Natural killer cell (primary cell): Measurements from ENCODE around the gene SPCS3. TPM values are rescaled to one million over a fixed set of nuclear protein-coding genes. Genes with fewer than 3 reads are reported as not detected.
"Not testable (repeated sequence)": the region's sequence is repeated elsewhere in the genome, so short reads cannot be mapped to it uniquely, and the experiment has no call there.

Source experiments
- ATAC-seq, 3 donors: fragments of 150-1000 bp in 2 of 3; fragments of 200-7000 bp in 1 of 3; cut with Tn5 transposase; 1 replicate in 1 of 3; 2 replicates in 2 of 3; pipeline ENCODE4 v1.10.0; 2021; ENCODE audit warnings: mild to moderate bottlenecking in 2 of 3, moderate library complexity in 2 of 3
- DNase-seq, 2 donors: peaks; one replicate each; pipeline versions ENCODE4 v3.0.0 to v3.0.0-alpha.2; 2013 to 2021; ENCODE audit warnings: mixed read lengths in 1 of 2
- H3K27ac ChIP-seq: one replicate; pipeline ENCODE4 v1.5.1; 2013; ENCODE audit warnings: mild to moderate bottlenecking, low read length
- H3K27me3 ChIP-seq: one replicate; pipeline ENCODE4 v1.6.1; 2013; ENCODE audit warnings: low read length; ENCODE audit not compliant: control insufficient read depth, insufficient read depth
- H3K36me3 ChIP-seq: one replicate; pipeline ENCODE4 v1.6.1; 2013; ENCODE audit warnings: low read length; ENCODE audit not compliant: control insufficient read depth, insufficient read depth
- H3K4me1 ChIP-seq: one replicate; pipeline ENCODE4 v1.6.1; 2013; ENCODE audit warnings: low read length; ENCODE audit not compliant: control insufficient read depth, insufficient read depth
- H3K4me3 ChIP-seq: one replicate; pipeline ENCODE4 v1.5.1; 2013; ENCODE audit warnings: low read length
- H3K9me3 ChIP-seq: one replicate; pipeline ENCODE4 v1.6.1; 2013; ENCODE audit warnings: low read length; ENCODE audit not compliant: control insufficient read depth, insufficient read depth
- H3K27ac Mint-ChIP-seq, 2 donors: one replicate each; pipeline ENCODE4 v1.8.0; 2022; ENCODE audit warnings: mild to moderate bottlenecking in 2 of 2, mixed read lengths in 2 of 2, moderate library complexity in 1 of 2
- H3K27me3 Mint-ChIP-seq, 2 donors: one replicate each; pipeline ENCODE4 v1.8.0; 2022; ENCODE audit warnings: low read depth in 2 of 2, mixed read lengths in 2 of 2
- H3K36me3 Mint-ChIP-seq: one replicate; pipeline ENCODE4 v1.8.0; 2022; ENCODE audit warnings: mixed read lengths
- H3K4me1 Mint-ChIP-seq, 2 donors: one replicate each; pipeline ENCODE4 v1.8.0; 2022; ENCODE audit warnings: mixed read lengths in 2 of 2
- H3K4me3 Mint-ChIP-seq: one replicate; pipeline ENCODE4 v1.8.0; 2022; ENCODE audit warnings: mild to moderate bottlenecking, moderate library complexity, mixed read lengths
- H3K9me3 Mint-ChIP-seq, 2 donors: one replicate each; pipeline ENCODE4 v1.8.0; 2022; ENCODE audit warnings: mixed read lengths in 2 of 2
- CTCF ChIP-seq: fragments of 200-600 bp; IDR thresholded peaks from one replicate; pipeline ENCODE4 v1.8.0; 2022; ENCODE audit warnings: antibody characterized with exemption
- WGBS: methylation state at CpG from one replicate; pipeline ENCODE4 v1.1.7; 2013; ENCODE audit warnings: missing lambda C conversion rate; ENCODE audit not compliant: insufficient coverage; 5-methylcytosine and 5-hydroxymethylcytosine counted together
- intact Hi-C: fragments of 100-400 bp; cut with micrococcal nuclease; formaldehyde crosslinking; loops from one replicate; pipeline ENCODE4 v1.14.2; 2022
- total RNA-seq, 4 donors: library from RNA; stranded (reverse); fragments of 120-200 nt in 1 of 4; gene quantifications; one replicate each; pipeline versions ENCODE4 v1.2.3 to v1.2.4, GENCODE V29; 2013 to 2022

Gene SPCS3
- total RNA-seq, 3 donors from 2014 or later (not counting 1 experiment from before 2014, with no cell fraction given): 157 to 204 (median 171) TPM

GRCh38 chr4:176290520-176290919, 29.2 kb upstream of the SPCS3 start:
- ATAC-seq (no peak), DNase-seq (no peak)
- H3K9me3 ChIP-seq: no peaks in the 10 kb centered on the region
- intact Hi-C loops: no loop called here
- H3K36me3 ChIP-seq: no peaks in the 10 kb centered on the region
- no peaks in the 10 kb centered on the region for H3K27me3 ChIP-seq
- Mint-ChIP-seq H3K9me3 (no peaks in the 10 kb centered on the region), H3K36me3 (no peaks in the 10 kb centered on the region), H3K4me3 (no peak overlapping the region), H3K27ac (no peak overlapping the region), H3K4me1 (no peaks in the 10 kb centered on the region), H3K27me3 (peaks cover 2 to 24% of the 10 kb centered on the region in 2 donors)
- WGBS: 85% methylated on average over 3 of the region's 3 CpGs
- no peaks in the 10 kb centered on the region for H3K4me1 ChIP-seq
- H3K27ac ChIP-seq: no peak overlapping the region
- H3K4me3 ChIP-seq: no peak overlapping the region
- no peak for TF ChIP-seq CTCF

- WGBS: no CpG with 5 or more reads among the region's 3 CpGs
- no peak overlapping the region for H3K27ac ChIP-seq
Measured at GRCh38 chr4:176291748-176292147, 28.0 kb upstream of the SPCS3 start.

GRCh38 chr4:176292920-176293319, 26.8 kb upstream of the SPCS3 start:
- no peak for TF ChIP-seq CTCF
- no peaks in the 10 kb centered on the region for H3K4me1 Mint-ChIP-seq
- WGBS: 92% methylated on average over 1 of the region's 1 CpG
- no peak overlapping the region for H3K27ac Mint-ChIP-seq
- no peaks in the 10 kb centered on the region for H3K9me3 ChIP-seq
- ATAC-seq (no peak), DNase-seq (no peak)
- H3K4me3 ChIP-seq: no peak overlapping the region
- intact Hi-C loops: no loop called here
- H3K4me3 Mint-ChIP-seq: no peak overlapping the region
- no peaks in the 10 kb centered on the region for H3K9me3 Mint-ChIP-seq
- H3K36me3 ChIP-seq: no peaks in the 10 kb centered on the region
- H3K27ac ChIP-seq: no peak overlapping the region
- H3K4me1 ChIP-seq: no peaks in the 10 kb centered on the region
- no peaks in the 10 kb centered on the region for H3K36me3 Mint-ChIP-seq
- peaks cover 2 to 24% of the 10 kb centered on the region in 2 donors for H3K27me3 Mint-ChIP-seq
- H3K27me3 ChIP-seq: no peaks in the 10 kb centered on the region

More at GRCh38 chr4:176291748-176292147, 28.0 kb upstream of the SPCS3 start:
- no peak for TF ChIP-seq CTCF
- Histone ChIP-seq H3K36me3 (no peaks in the 10 kb centered on the region), H3K4me1 (no peaks in the 10 kb centered on the region), H3K4me3 (no peak overlapping the region), H3K9me3 (no peaks in the 10 kb centered on the region), H3K27me3 (no peaks in the 10 kb centered on the region)
- no peaks in the 10 kb centered on the region for H3K4me1 Mint-ChIP-seq
- no peak for ATAC-seq
- no peak overlapping the region for H3K4me3 Mint-ChIP-seq
- intact Hi-C loops: no loop called here
- H3K27me3 Mint-ChIP-seq: peaks cover 2 to 24% of the 10 kb centered on the region in 2 donors
- H3K9me3 Mint-ChIP-seq: no peaks in the 10 kb centered on the region
- DNase-seq: no peak
- H3K27ac Mint-ChIP-seq: no peak overlapping the region
- no peaks in the 10 kb centered on the region for H3K36me3 Mint-ChIP-seq

DNA sequence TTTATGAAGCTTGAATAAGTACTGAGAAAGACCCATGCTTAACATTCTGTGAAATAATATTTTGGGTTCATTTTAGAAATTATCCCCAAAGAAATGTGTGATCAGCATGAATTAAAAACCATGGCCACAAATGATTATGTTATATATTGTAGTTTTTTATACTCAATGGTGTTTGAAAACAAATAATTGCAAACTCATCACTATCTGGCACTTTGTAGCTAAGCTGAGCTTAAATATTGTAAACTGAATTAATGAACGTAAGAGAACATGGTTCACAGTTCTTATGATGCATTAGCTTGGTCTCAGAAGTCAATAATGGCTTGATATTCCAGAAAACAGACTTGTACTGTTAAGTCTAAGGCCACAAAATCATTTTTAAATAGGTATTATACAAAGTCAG, 26.1 kb upstream of the SPCS3 start:
- TF ChIP-seq CTCF: no peak
- H3K27ac Mint-ChIP-seq: no peak overlapping the region
- intact Hi-C loops: no loop called here

DNA sequence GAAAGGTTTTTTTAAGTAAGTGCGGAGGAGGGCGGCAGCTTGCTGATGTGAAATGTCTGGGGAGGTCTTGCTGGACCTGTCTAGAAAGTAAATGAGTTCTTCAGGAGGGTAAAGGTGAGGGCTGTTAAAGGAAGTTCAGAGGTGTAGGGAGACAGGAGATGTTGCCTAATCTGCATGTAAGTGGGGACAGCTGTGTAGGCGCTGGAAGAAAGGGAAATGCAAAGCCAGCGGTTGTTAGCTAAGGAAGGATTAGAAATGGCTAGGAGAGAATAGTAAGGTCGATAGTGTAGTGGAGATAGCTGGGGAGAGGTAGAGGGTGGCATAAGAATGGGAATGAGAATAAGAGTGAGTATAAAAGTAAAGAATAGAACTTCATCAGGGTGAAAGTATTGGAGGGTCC, 23.9 kb upstream of the SPCS3 start:
- H3K27ac Mint-ChIP-seq, DNase-seq, H3K4me3 ChIP-seq, H3K36me3 ChIP-seq, H3K36me3 Mint-ChIP-seq, H3K4me3 Mint-ChIP-seq, intact Hi-C loops, H3K4me1 ChIP-seq, H3K27ac ChIP-seq, H3K9me3 ChIP-seq, H3K9me3 Mint-ChIP-seq, H3K4me1 Mint-ChIP-seq, ATAC-seq, H3K27me3 ChIP-seq: not testable (repeated sequence)
- H3K27me3 Mint-ChIP-seq: peaks cover 2 to 12% of the 10 kb centered on the region in 2 donors
- 80% methylated on average over 5 of the region's 5 CpGs for WGBS

More for the DNA sequence above, 26.1 kb upstream of the SPCS3 start:
- Mint-ChIP-seq H3K9me3 (no peaks in the 10 kb centered on the region), H3K27me3 (peaks cover 2 to 18% of the 10 kb centered on the region in 2 donors), H3K36me3 (no peaks in the 10 kb centered on the region), H3K4me3 (no peak overlapping the region), H3K4me1 (no peaks in the 10 kb centered on the region)
- Histone ChIP-seq H3K36me3 (no peaks in the 10 kb centered on the region), H3K27ac (no peak overlapping the region), H3K9me3 (no peaks in the 10 kb centered on the region), H3K4me3 (no peak overlapping the region), H3K27me3 (no peaks in the 10 kb centered on the region), H3K4me1 (no peaks in the 10 kb centered on the region)
- WGBS: 67% methylated on average over 1 of the region's 1 CpG
- DNase-seq: no peak
- ATAC-seq: no peak
